ENCODE results near the gene USP31. TPM values are rescaled to one million over a fixed set of nuclear protein-coding genes. Genes with fewer than 3 reads are reported as not detected.

The USP31 gene
- total and polyA plus RNA-seq, 2 of the 8 experiments (the other 6 are each of a cell fraction or from before 2014, with no cell fraction given) = 6.7 to 19.0 TPM

DNA sequence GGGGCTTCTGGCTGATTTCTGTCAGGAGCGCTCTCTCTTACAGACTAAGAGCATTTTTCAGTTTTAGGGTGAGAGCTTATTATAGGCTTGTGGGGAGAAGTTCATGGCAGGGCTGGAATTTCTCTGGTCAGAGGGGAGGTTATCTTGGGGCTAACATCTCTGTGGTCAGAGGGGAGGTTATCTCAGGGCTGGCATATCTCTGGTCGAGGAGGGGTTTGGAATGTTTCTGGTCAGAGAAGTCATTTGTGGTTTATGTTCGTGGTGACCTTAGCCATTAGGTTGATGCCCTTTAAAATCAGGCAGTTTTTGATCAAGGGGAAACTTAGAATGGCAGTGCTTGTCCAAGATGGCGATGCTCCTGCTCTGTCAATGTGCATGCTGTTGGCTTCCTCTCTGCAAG lies 10.8 kb upstream of the USP31 start (continued):
- TF ChIP-seq BRCA1 (IDR thresholded peaks at IDR 0.05; ENCODE audit: low read depth, low read length) = no peak
- no peak for TF ChIP-seq POLR2AphosphoS5 (IDR thresholded peaks at IDR 0.05; ENCODE audit: low read depth, low read length)
- no peak for TF ChIP-seq SP4 (IDR thresholded peaks at IDR 0.05; ENCODE audit: low read length)
- TF ChIP-seq RNF2 (IDR thresholded peaks at IDR 0.05; ENCODE audit: borderline replicate concordance, low read depth, low read length, missing control alignments, poor library complexity, severe bottlenecking) = no peak
